ENCODE measurements around the gene SUPT3H. TPM values are rescaled to one million over a fixed set of nuclear protein-coding genes. Genes with fewer than 3 reads are reported as not detected.

SUPT3H gene
- total and polyA plus RNA-seq, 2 of the 13 experiments (the other 11 are each of a cell fraction or from before 2014, with no cell fraction given): 11.9 to 36.1 TPM

DNA sequence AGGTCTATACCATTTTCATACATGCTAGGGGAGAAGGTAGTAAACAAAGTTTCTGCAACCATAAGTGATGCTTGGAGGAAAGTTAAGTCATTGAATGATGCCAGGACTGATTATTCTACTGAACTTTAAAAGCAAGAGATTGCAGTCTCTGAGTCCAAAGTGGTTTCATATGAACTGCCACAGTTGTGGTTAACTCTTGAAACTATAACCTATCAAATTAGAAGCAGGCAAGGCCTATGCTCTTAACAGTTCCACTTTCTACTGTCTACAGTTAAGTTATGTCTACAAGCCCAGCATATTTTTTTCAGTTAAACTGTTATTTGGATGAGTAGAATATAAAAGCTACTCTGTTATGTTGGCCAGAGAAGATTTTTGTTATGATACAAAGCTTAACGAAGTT, 376.1 kb downstream of the SUPT3H start:
- Histone ChIP-seq H2AFZ (ENCODE audit: low read length) (no peak overlapping the region), H3K27me3 (ENCODE audit: control insufficient read depth in 1 of 2, insufficient read depth in 2 of 2, low read length in 2 of 2) (no peaks in the 10 kb centered on the region), H4K20me1 (ENCODE audit: insufficient read depth, low read length) (no peaks in the 10 kb centered on the region), H3K36me3 (replicated peaks in 1 of 2; ENCODE audit: control insufficient read depth in 1 of 2, insufficient read depth in 2 of 2, low read length in 2 of 2) (peaks cover 0 to 2% of the 10 kb centered on the region in 2 experiments; a peak in 1 of 5 replicates), H3K79me2 (ENCODE audit: insufficient read depth, low read length) (no peaks in the 10 kb centered on the region), H3K4me3 (replicated peaks in 1 of 3; ENCODE audit: insufficient read depth in 1 of 3, low read depth in 2 of 3, low read length in 3 of 3) (no peak overlapping the region), H3K9ac (ENCODE audit: insufficient read depth, low read depth, low read length) (no peak overlapping the region), H3K9me3 (ENCODE audit: low read length) (no peaks in the 10 kb centered on the region), H3K27ac (ENCODE audit: extremely low read length, insufficient read depth, low read length) (no peak overlapping the region), H3K4me1 (ENCODE audit: insufficient read depth, low read length) (no peaks in the 10 kb centered on the region), H3K4me2 (ENCODE audit: low read depth, low read length) (no peak overlapping the region)
- TF ChIP-seq ZNF790 (CRISPR knock-in tag; IDR thresholded peaks at IDR 0.05; ENCODE audit: borderline replicate concordance) (no peak), ATF7-NPFF (CRISPR knock-in tag; IDR thresholded peaks at IDR 0.05; ENCODE audit: low read depth) (no peak), ZFP41 (CRISPR knock-in tag; IDR thresholded peaks at IDR 0.05; ENCODE audit: borderline replicate concordance) (no peak), KLF6 (CRISPR knock-in tag; IDR thresholded peaks at IDR 0.05) (no peak), MAFG (CRISPR knock-in tag; IDR thresholded peaks at IDR 0.05) (no peak), TEAD2 (CRISPR knock-in tag; IDR thresholded peaks at IDR 0.05) (no peak), ZNF720 (CRISPR knock-in tag; IDR thresholded peaks at IDR 0.05) (no peak), FOXO1 (CRISPR knock-in tag; IDR thresholded peaks at IDR 0.05) (no peak), MAZ (IDR thresholded peaks at IDR 0.05; ENCODE audit: borderline replicate concordance, low read depth, low read length) (no peak), MAZ (CRISPR knock-in tag; IDR thresholded peaks at IDR 0.05; ENCODE audit: low read depth) (no peak)
- TF ChIP-seq, protein P1, sequence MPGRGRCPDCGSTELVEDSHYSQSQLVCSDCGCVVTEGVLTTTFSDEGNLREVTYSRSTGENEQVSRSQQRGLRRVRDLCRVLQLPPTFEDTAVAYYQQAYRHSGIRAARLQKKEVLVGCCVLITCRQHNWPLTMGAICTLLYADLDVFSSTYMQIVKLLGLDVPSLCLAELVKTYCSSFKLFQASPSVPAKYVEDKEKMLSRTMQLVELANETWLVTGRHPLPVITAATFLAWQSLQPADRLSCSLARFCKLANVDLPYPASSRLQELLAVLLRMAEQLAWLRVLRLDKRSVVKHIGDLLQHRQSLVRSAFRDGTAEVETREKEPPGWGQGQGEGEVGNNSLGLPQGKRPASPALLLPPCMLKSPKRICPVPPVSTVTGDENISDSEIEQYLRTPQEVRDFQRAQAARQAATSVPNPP (CRISPR knock-in tag; IDR thresholded peaks at IDR 0.05): no peak
- ChIA-PET CTCF (ENCODE audit: low intra/inter-chr PET ratio, low total read pairs) (no interaction called here), POLR2A (no interaction called here)
- FAIRE-seq (no peak), ATAC-seq (no peak), DNase-seq (ENCODE audit: low spot score) (no peak)
- 89% methylated on average over 1 of the region's 1 CpG for WGBS (ENCODE audit: low lambda C conversion rate)
- no TSS peak for BruUV-seq (replicated peaks)
- intact Hi-C loops (cut with micrococcal nuclease; ENCODE audit: unreplicated experiment) (no loop called here), in situ Hi-C loops (cut with HindIII; ENCODE audit: extremely low pct_ligation_motif_present, low pct_unique_long_range_greater_than_20kb) (no loop called here)

All from HepG2 (cell line).